H9 (cell line): ENCODE results near the gene RIPK4. TPM values are rescaled to one million over a fixed set of nuclear protein-coding genes. Genes with fewer than 3 reads are reported as not detected.

Experiments
- DNase-seq: peaks from one replicate; pipeline ENCODE4 v3.0.0-alpha.2; 2017
- H2AFZ ChIP-seq: one replicate; pipeline ENCODE4 v1.6.1; 2013; ENCODE audit warnings: mild to moderate bottlenecking, low read length, control low read depth, moderate library complexity
- H2AK5ac ChIP-seq: 2 replicates; pipeline ENCODE4 v1.6.1; 2013; ENCODE audit warnings: low read length, control low read depth, mixed read lengths; ENCODE audit not compliant: insufficient read length
- H2BK120ac ChIP-seq: one replicate; pipeline ENCODE4 v1.6.1; 2013; ENCODE audit warnings: low read depth, mild to moderate bottlenecking, low read length, control low read depth, inconsistent platforms; ENCODE audit not compliant: poor library complexity, severe bottlenecking
- H2BK12ac ChIP-seq: 2 replicates; pipeline ENCODE4 v1.6.1; 2013; ENCODE audit warnings: low read length, control low read depth, mixed read lengths, low read depth; ENCODE audit not compliant: insufficient read length
- H2BK15ac ChIP-seq: 2 replicates; pipeline ENCODE4 v1.6.1; 2013; ENCODE audit warnings: low read depth, low read length, control low read depth
- H2BK20ac ChIP-seq: one replicate; pipeline ENCODE4 v1.6.1; 2013; ENCODE audit warnings: low read depth, mild to moderate bottlenecking, low read length, control low read depth, inconsistent platforms; ENCODE audit not compliant: poor library complexity, severe bottlenecking
- H2BK5ac ChIP-seq: 2 replicates; pipeline ENCODE4 v1.6.1; 2013; ENCODE audit warnings: low read length, control low read depth, mixed read lengths; ENCODE audit not compliant: insufficient read length
- H3K14ac ChIP-seq: 2 replicates; pipeline ENCODE4 v1.6.1; 2013; ENCODE audit warnings: low read length, control low read depth; ENCODE audit not compliant: insufficient read depth
- H3K18ac ChIP-seq: 2 replicates; pipeline ENCODE4 v1.6.1; 2013; ENCODE audit warnings: low read depth, mild to moderate bottlenecking, mixed read lengths, low read length, control low read depth; ENCODE audit not compliant: insufficient read length
- H3K23ac ChIP-seq: 2 replicates; pipeline ENCODE4 v1.6.1; 2013; ENCODE audit warnings: low read length, control low read depth, mixed read lengths, low read depth; ENCODE audit not compliant: insufficient read length
- H3K23me2 ChIP-seq: 2 replicates; pipeline ENCODE4 v1.6.1; 2013; ENCODE audit warnings: low read depth, mild to moderate bottlenecking, mixed read lengths, low read length, control low read depth; ENCODE audit not compliant: insufficient read length, poor library complexity, severe bottlenecking
- H3K27ac ChIP-seq: 2 replicates; pipeline ENCODE4 v1.5.1; 2013; ENCODE audit warnings: low read length, control low read depth, mixed read lengths, low read depth; ENCODE audit not compliant: insufficient read length
- H3K27me3 ChIP-seq: 2 replicates; pipeline ENCODE4 v1.6.1; 2013; ENCODE audit warnings: low read length, control low read depth, inconsistent platforms; ENCODE audit not compliant: insufficient read depth
- H3K4ac ChIP-seq: 2 replicates; pipeline ENCODE4 v1.6.1; 2013; ENCODE audit warnings: low read depth, mild to moderate bottlenecking, control low read depth, inconsistent platforms, low read length, moderate library complexity
- H3K4me1 ChIP-seq: 2 replicates; pipeline ENCODE4 v1.6.1; 2013; ENCODE audit warnings: low read length, control low read depth, inconsistent platforms; ENCODE audit not compliant: insufficient read depth
- H3K4me2 ChIP-seq: 2 replicates; pipeline ENCODE4 v1.6.1; 2013; ENCODE audit warnings: low read length, control low read depth, mixed read lengths; ENCODE audit not compliant: insufficient read length, insufficient read depth
- H3K56ac ChIP-seq: 2 replicates; pipeline ENCODE4 v1.6.1; 2013; ENCODE audit warnings: low read depth, mild to moderate bottlenecking, mixed read lengths, low read length, control low read depth; ENCODE audit not compliant: insufficient read length
- H3K79me1 ChIP-seq: 2 replicates; pipeline ENCODE4 v1.6.1; 2013; ENCODE audit warnings: low read depth, mild to moderate bottlenecking, moderate library complexity, low read length, control low read depth, inconsistent platforms; ENCODE audit not compliant: insufficient read depth, poor library complexity, severe bottlenecking
- H3K79me2 ChIP-seq: 2 replicates; pipeline ENCODE4 v1.6.1; 2013; ENCODE audit warnings: low read length, control low read depth, inconsistent platforms; ENCODE audit not compliant: insufficient read depth
- H3K9ac ChIP-seq: 2 replicates; pipeline ENCODE4 v1.6.1; 2013; ENCODE audit warnings: low read length, control low read depth, mixed read lengths; ENCODE audit not compliant: insufficient read length; ENCODE audit errors: extremely low read depth
- H3K9me3 ChIP-seq: one replicate; pipeline ENCODE4 v1.6.1; 2013; ENCODE audit warnings: low read depth, low read length, inconsistent platforms; ENCODE audit not compliant: control insufficient read depth
- H3T11ph ChIP-seq: one replicate; pipeline ENCODE4 v1.6.1; 2013; ENCODE audit warnings: mild to moderate bottlenecking, low read length, control low read depth, inconsistent platforms
- H4K20me1 ChIP-seq: one replicate; pipeline ENCODE4 v1.6.1; 2013; ENCODE audit not compliant: control insufficient read depth, insufficient read length, insufficient read depth
- H4K5ac ChIP-seq: 2 replicates; pipeline ENCODE4 v1.6.1; 2013; ENCODE audit warnings: low read depth, mild to moderate bottlenecking, mixed read lengths, low read length, control low read depth; ENCODE audit not compliant: insufficient read length
- H4K8ac ChIP-seq: replicated peaks from 2 replicates; pipeline ENCODE4 v1.6.1; 2013; ENCODE audit warnings: low read length, control low read depth, mixed read lengths, low read depth; ENCODE audit not compliant: insufficient read length
- H4K91ac ChIP-seq: 2 replicates; pipeline ENCODE4 v1.6.1; 2013; ENCODE audit warnings: low read depth, mild to moderate bottlenecking, moderate library complexity, mixed read lengths, low read length, control low read depth; ENCODE audit not compliant: insufficient read length
- H3K27ac Mint-ChIP-seq, 3 experiments: 2 replicates in 2 of 3; 3 replicates in 1 of 3; pipeline ENCODE4 v1.8.0; 2020 to 2021; ENCODE audit warnings: mixed read lengths in 3 of 3, mild to moderate bottlenecking in 1 of 3, moderate library complexity in 1 of 3
- H3K27me3 Mint-ChIP-seq: 2 replicates; pipeline ENCODE4 v1.8.0; 2021; ENCODE audit warnings: low read depth, mild to moderate bottlenecking, moderate library complexity, mixed read lengths
- H3K36me3 Mint-ChIP-seq, 3 experiments: 2 replicates in 2 of 3; 3 replicates in 1 of 3; pipeline ENCODE4 v1.8.0; 2020 to 2021; ENCODE audit warnings: low read depth in 3 of 3, mixed read lengths in 3 of 3; ENCODE audit not compliant: insufficient read depth in 1 of 3
- H3K4me1 Mint-ChIP-seq, 2 experiments: 2 replicates each; pipeline ENCODE4 v1.8.0; 2020; ENCODE audit warnings: mixed read lengths in 2 of 2
- H3K4me3 Mint-ChIP-seq, 2 experiments: 2 replicates in 1 of 2; 3 replicates in 1 of 2; pipeline ENCODE4 v1.8.0; 2020 to 2021; ENCODE audit warnings: mild to moderate bottlenecking in 2 of 2, mixed read lengths in 2 of 2, moderate library complexity in 1 of 2
- H3K9me3 Mint-ChIP-seq, 2 experiments: 2 replicates in 1 of 2; 3 replicates in 1 of 2; pipeline ENCODE4 v1.8.0; 2020; ENCODE audit warnings: mild to moderate bottlenecking in 2 of 2, mixed read lengths in 2 of 2, moderate library complexity in 1 of 2
- CTCF ChIP-seq: fragments of 200-600 bp; sonication (generic); conservative IDR thresholded peaks from 3 replicates; pipeline ENCODE4 v1.8.0; 2021; ENCODE audit warnings: antibody characterized with exemption, mild to moderate bottlenecking
- WGBS: extraction: QIAGEN DNeasy Blood & Tissue Kit; methylation state at CpG from one replicate; pipeline ENCODE4 v1.1.7; 2013; ENCODE audit warnings: missing lambda C conversion rate, low lambda C conversion rate, mixed read lengths; ENCODE audit not compliant: insufficient read length; ENCODE audit errors: extremely low coverage; 5-methylcytosine and 5-hydroxymethylcytosine counted together
- total RNA-seq: library from RNA; stranded (reverse); gene quantifications from 2 replicates; pipeline ENCODE4 v1.2.1, GENCODE V29; 2021

RIPK4 gene
- total RNA-seq, 1 experiment from 2014 or later, result 2.9 TPM

GRCh38 chr21:41760411-41760810 lies 6.4 kb downstream of the RIPK4 start:
- no peak for DNase-seq
- no peak overlapping the region for H3K56ac ChIP-seq
- no CpG with 5 or more reads among the region's 9 CpGs for WGBS
- H2AFZ ChIP-seq, result no peak overlapping the region
- Mint-ChIP-seq H3K27me3 (peaks cover 60% of the 10 kb centered on the region), H3K4me3 (peak overlapping the region in 1 of 2 experiments; percentile 82; a peak in 2 of 5 replicates), H3K27ac (no peak overlapping the region), H3K9me3 (no peaks in the 10 kb centered on the region; a peak in 1 of 5 replicates), H3K36me3 (peaks cover 0 to 4% (median 2%) of the 10 kb centered on the region in 3 experiments; a peak in 4 of 7 replicates), H3K4me1 (peaks cover 59 to 62% of the 10 kb centered on the region in 2 experiments)
- no peak overlapping the region for H2BK12ac ChIP-seq
- peaks cover 21% of the 10 kb centered on the region for H3K23me2 ChIP-seq
- no peak overlapping the region for H2BK20ac ChIP-seq
- no peaks in the 10 kb centered on the region for H3K79me1 ChIP-seq
- H3K4me2 ChIP-seq, result no peak overlapping the region
- no peak overlapping the region for H3K4ac ChIP-seq
- H4K91ac ChIP-seq, result no peak overlapping the region
- H2BK120ac ChIP-seq, result no peak overlapping the region
- H2BK5ac ChIP-seq, result no peak overlapping the region
- H3K14ac ChIP-seq, result no peak overlapping the region
- H2BK15ac ChIP-seq, result no peak overlapping the region
- H3K4me1 ChIP-seq, result peaks cover 5% of the 10 kb centered on the region; the same call in 1 of the 2 replicates
- no peak overlapping the region for H3T11ph ChIP-seq
- H3K27ac ChIP-seq, result no peak overlapping the region
- no peak overlapping the region for H4K8ac ChIP-seq
- no peaks in the 10 kb centered on the region for H3K9me3 ChIP-seq
- no peak overlapping the region for H3K23ac ChIP-seq
- no peak overlapping the region for H2AK5ac ChIP-seq
- no peak overlapping the region for H3K9ac ChIP-seq
- H3K27me3 ChIP-seq, result peaks cover 35% of the 10 kb centered on the region
- no peak for TF ChIP-seq CTCF
- H3K79me2 ChIP-seq, result no peaks in the 10 kb centered on the region
- H3K18ac ChIP-seq, result no peak overlapping the region
- no peaks in the 10 kb centered on the region for H4K20me1 ChIP-seq
- H4K5ac ChIP-seq, result no peak overlapping the region
